GM19328 (cell line): Measurements from ENCODE around the gene MRTFA.
"Not testable (repeated sequence)": the region's sequence is repeated elsewhere in the genome, so short reads cannot be mapped to it uniquely, and the experiment has no call there.

Experiments used
- ATAC-seq: cut with Tn5 transposase; IDR thresholded peaks from one replicate; pipeline ENCODE4 v1.9.1; 2021; ENCODE audit warnings: mild to moderate bottlenecking, moderate library complexity; ENCODE audit not compliant: unreplicated experiment

MRTFA gene

GRCh38 chr22:40660730-40661129, 24.2 kb upstream of the MRTFA start:
- no peak for ATAC-seq

GRCh38 chr22:40659166-40659565, 22.6 kb upstream of the MRTFA start:
- ATAC-seq, result no peak

GRCh38 chr22:40656651-40657050, 20.1 kb upstream of the MRTFA start:
- ATAC-seq, result not testable (repeated sequence)

GRCh38 chr22:40655941-40656340, 19.4 kb upstream of the MRTFA start:
- ATAC-seq, result not testable (repeated sequence)

- ATAC-seq, result no peak
Observed at GRCh38 chr22:40654522-40655167, 18.1 kb upstream of the MRTFA start.

- no peak for ATAC-seq
Observed at GRCh38 chr22:40653361-40653760, 16.8 kb upstream of the MRTFA start.

- no peak for ATAC-seq
Observed at GRCh38 chr22:40651563-40652501, 15.3 kb upstream of the MRTFA start.

- no peak for ATAC-seq
Observed at GRCh38 chr22:40651057-40651456, 14.5 kb upstream of the MRTFA start.

GRCh38 chr22:40648386-40648785, 11.9 kb upstream of the MRTFA start:
- ATAC-seq, result no peak

- ATAC-seq, result no peak
Observed at GRCh38 chr22:40645579-40646197, 9.2 kb upstream of the MRTFA start.

- ATAC-seq, result no peak
Observed at GRCh38 chr22:40642316-40642715, 5.8 kb upstream of the MRTFA start.

- ATAC-seq, result no peak
Observed at GRCh38 chr22:40641269-40641668, 4.8 kb upstream of the MRTFA start.

- ATAC-seq, result no peak
Observed at GRCh38 chr22:40638261-40638660, 1.7 kb upstream of the MRTFA start.

GRCh38 chr22:40637183-40638150, 948 bp upstream of the MRTFA start:
- no peak for ATAC-seq

GRCh38 chr22:40635940-40636379, 559 bp downstream of the MRTFA start:
- ATAC-seq, result peak; percentile 22

GRCh38 chr22:40635043-40635939, 1.2 kb downstream of the MRTFA start:
- no peak for ATAC-seq

GRCh38 chr22:40634119-40634903, 2.2 kb downstream of the MRTFA start:
- ATAC-seq, result no peak

GRCh38 chr22:40633036-40633435, 3.5 kb downstream of the MRTFA start:
- ATAC-seq, result no peak

GRCh38 chr22:40631925-40632324, 4.6 kb downstream of the MRTFA start:
- no peak for ATAC-seq
